ENCODE measurements around the gene PLET1.

GRCh38 chr11:112268406-112268805, 7.7 kb upstream of the PLET1 start:
- no peak for TF ChIP-seq CTCF (IDR thresholded peaks at IDR 0.05; ENCODE audit: low read depth, low read length, missing input control)
- no peak for TF ChIP-seq ZBTB33 (IDR thresholded peaks at IDR 0.05)
- TF ChIP-seq REST (IDR thresholded peaks at IDR 0.05), result no peak
- no peak for TF ChIP-seq JUND (IDR thresholded peaks at IDR 0.05)
- no peak for TF ChIP-seq SP1 (IDR thresholded peaks at IDR 0.05)
- no peak for TF ChIP-seq EGR1 (IDR thresholded peaks at IDR 0.05; ENCODE audit: low read depth in 2 of 2)
- no peak for TF ChIP-seq TAF1 (conservative IDR thresholded peaks at IDR 0.05)
- TF ChIP-seq GABPA (IDR thresholded peaks at IDR 0.05 in 1 of 2, conservative IDR thresholded peaks at IDR 0.05 in 1 of 2), result no peak
- no peak for TF ChIP-seq YY1 (IDR thresholded peaks at IDR 0.05)
- TF ChIP-seq MAX (IDR thresholded peaks at IDR 0.05), result no peak
- TF ChIP-seq ATF3 (IDR thresholded peaks at IDR 0.05), result no peak
- TF ChIP-seq RAD21 (IDR thresholded peaks at IDR 0.05), result no peak
- no peak for TF ChIP-seq FOXA1 (IDR thresholded peaks at IDR 0.05)
